Measurements from ENCODE around the gene FLNB.

FLNB gene

DNA sequence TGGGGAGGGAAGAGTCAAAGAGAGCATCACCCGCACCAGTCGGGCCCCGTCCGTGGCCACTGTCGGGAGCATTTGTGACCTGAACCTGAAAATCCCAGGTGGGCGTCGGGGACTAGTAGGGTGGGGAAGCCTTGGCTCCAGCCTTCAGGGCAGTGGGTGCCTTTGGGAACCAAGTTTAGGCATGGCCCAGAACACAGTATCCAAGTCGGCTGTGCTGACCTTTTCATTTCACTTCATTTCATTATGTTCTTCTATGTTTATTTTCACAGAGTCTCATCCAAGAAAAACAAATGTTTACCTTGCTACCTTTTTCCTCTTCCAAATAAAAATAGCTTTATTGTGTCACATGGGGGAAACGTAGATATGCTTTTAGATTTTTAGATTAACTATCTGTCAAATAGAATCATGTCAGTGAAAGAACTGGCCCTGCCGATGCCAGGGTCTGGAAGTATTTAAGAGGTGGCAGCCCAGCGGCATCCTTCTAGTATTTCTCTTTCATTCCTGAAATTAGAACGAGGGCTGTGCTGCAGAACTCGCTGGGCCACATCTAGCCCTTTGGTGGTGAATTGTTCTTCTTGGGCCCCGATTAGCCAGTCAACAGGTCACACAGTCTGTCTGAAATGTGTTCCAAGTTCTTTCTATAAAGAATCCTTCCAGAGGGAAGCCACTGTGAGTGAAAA is 142.0 kb downstream of the FLNB start:
- DNase-seq, result no peak

- DNase-seq, result no peak
Observed at GRCh38 chr3:58150810-58151199, 142.6 kb downstream of the FLNB start.

DNA sequence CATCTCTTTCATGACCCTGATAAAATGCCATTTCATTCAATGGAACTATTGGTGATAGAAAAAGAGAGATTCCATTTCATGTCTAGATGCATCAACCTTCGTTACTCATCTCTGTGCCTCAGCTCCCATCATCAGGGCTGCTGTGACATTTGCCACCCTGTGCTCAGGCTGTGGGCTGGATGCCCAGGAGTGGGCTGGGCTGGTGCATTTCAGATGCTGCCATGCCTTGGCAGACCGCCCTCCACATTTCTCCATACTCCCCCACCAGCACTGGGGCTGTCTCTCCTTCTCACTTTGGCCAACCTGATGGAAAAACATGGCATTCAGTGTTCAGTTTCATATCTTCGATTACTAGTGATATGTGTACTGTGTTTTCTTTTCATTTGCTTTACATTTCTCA is 143.4 kb downstream of the FLNB start:
- no peak for DNase-seq

DNA sequence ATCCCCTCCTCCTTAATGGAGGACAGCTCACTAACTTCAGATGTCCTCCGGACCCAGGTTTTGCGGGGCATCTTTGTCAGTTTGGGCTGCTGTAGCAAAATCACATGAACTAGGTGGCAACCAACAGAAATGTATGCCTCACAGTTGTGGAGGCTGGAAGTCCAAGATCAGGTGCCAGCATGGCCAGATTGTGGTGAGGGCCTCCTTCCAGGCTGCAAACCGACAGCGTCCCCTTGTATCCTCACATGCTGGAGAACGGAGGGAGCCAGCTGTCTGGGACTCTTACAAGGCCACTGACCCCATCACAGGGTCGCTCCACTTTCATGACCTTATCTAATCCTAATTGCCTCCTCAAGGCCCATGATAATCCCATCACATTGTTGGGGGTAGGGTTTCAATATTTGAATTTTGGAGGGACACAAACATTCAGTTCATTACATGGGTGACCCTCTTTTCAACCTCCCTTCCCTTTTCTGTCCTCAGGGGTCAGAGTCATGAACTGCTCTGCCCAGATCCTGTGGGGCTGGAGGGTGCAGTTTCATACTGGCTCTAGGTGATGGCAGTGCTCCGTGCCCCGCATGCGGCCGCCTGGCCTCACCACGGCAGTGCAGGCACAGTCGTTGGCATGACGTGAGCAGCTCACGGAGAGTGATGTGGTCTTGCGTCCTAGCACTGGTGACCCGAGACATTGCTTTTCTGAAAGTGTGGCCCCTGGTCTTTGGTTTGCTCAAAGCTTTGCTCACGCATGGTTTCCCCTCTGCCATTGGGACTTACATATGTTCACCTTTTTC is 144.2 kb downstream of the FLNB start:
- DNase-seq, result no peak

- DNase-seq, result no peak
Observed at GRCh38 chr3:58153371-58153770, 145.1 kb downstream of the FLNB start.

DNA sequence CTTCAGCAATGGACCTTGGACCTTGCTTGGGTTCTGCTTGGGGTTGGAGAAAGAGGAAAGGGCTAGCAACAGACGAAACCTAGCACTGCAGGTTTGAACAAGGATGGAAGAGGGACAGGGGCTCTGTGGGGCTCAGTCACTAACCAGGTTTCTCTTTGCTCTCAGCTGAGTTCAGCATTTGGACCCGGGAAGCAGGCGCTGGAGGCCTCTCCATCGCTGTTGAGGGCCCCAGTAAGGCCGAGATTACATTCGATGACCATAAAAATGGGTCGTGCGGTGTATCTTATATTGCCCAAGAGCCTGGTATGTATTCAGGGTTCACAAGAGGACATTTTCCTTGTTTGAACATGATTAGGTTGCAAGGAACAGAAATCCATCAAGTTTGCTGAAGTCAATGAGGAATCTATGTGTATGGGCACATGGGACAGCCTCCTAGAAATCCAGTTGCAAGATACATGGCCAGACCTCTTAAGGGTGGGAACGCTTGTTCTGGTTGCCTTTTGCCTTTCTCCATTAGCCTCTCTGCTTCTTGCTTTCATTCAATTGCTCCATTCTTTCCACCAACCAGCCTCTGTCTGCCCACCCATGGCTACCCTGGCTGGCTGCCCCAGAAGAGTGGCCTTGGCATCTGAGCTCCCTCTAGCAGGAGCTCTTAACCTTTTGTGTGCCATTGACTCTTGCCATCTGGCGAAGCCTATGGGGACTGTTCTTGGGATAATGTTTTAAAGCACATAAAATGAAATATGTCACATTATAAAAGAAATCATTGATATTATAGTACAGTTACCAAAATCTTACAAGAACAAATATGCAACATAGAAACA is 146.6 kb downstream of the FLNB start:
- no peak for DNase-seq

- DNase-seq, result no peak
Observed at GRCh38 chr3:58155838-58156237, 147.6 kb downstream of the FLNB start.

DNA sequence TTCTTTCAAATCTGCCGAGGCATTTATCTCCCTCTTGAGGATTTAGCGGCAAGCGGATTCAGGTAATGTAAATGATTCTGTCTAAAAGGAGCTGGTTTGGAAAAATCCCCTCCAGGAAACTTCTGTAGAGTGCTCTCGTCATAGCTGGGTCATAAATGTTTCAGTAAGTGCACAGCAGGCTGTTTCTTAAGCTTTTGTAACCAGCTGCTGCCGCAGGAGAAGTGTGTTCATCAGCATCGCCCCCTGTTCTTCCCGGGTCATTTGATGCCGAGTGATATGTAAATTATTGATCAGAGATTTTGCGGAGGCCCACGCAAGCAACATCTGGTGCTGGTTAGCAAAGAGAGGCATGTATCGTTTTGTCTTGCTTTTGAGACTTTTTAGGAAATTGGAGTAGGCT is 149.5 kb downstream of the FLNB start:
- no peak for DNase-seq

GRCh38 chr3:58158442-58159153 is 150.4 kb downstream of the FLNB start:
- no peak for DNase-seq

DNA sequence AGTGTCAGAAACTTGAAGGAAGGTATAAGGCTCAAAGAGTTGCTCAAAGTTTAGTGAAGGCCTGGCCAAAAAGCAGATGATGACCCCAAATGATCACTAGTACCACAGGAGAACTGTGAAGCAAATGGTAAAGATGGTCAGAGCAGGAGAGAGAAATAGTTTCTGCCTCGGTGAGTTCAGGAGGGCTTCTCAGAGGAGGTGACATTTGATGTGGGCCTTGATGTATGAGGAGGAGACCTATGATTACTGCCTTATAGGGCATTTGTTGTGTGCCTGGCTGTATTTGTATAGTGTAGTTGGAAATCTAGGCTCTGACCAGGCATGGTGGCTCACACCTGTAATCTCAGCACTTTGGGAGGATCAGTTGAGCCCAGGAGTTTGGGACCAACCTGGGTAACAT is 152.2 kb downstream of the FLNB start:
- DNase-seq, result no peak

GRCh38 chr3:58161435-58162398 is 153.5 kb downstream of the FLNB start:
- DNase-seq, result no peak

DNA sequence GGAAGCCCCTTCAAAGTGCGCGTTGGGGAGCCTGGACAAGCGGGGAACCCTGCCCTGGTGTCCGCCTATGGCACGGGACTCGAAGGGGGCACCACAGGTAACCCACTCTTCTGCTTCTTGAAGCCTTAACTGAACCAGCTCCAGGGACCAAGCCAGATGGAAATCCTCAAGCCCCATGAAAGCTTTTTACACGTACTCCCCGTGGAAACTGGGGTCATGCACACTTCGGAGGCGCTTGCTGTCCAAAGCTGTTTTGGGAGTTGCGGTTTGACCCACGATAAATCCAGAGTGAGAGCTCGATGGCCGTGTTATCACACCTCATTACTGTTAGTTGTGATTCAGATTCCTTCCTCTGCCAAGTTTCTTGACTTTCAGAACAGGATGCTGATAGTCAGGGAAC is 155.0 kb downstream of the FLNB start:
- no peak for DNase-seq

GRCh38 chr3:58164199-58164879 is 156.1 kb downstream of the FLNB start:
- DNase-seq, result no peak

- no peak for DNase-seq
Observed at GRCh38 chr3:58164906-58165821, 156.9 kb downstream of the FLNB start.

- DNase-seq, result peak; percentile 87
Observed at GRCh38 chr3:58167431-58168351, 159.5 kb downstream of the FLNB start.

GRCh38 chr3:58168498-58168897 is 160.3 kb downstream of the FLNB start:
- DNase-seq, result no peak

- DNase-seq, result no peak
Observed at GRCh38 chr3:58169371-58169770, 161.1 kb downstream of the FLNB start.

DNA sequence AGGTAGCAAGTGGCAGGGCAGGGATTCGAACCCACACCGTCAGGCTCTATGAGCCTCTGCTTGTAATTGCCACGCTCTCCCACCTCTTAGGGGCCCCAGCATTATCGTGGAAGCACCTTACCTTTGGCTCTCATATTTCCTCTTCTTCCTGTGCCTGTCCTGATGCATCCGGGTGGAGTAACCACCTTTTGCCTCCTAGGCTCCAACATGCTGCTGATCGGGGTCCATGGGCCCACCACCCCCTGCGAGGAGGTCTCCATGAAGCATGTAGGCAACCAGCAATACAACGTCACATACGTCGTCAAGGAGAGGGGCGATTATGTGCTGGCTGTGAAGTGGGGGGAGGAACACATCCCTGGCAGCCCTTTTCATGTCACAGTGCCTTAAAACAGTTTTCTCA is 162.2 kb downstream of the FLNB start:
- DNase-seq, result no peak

DNA sequence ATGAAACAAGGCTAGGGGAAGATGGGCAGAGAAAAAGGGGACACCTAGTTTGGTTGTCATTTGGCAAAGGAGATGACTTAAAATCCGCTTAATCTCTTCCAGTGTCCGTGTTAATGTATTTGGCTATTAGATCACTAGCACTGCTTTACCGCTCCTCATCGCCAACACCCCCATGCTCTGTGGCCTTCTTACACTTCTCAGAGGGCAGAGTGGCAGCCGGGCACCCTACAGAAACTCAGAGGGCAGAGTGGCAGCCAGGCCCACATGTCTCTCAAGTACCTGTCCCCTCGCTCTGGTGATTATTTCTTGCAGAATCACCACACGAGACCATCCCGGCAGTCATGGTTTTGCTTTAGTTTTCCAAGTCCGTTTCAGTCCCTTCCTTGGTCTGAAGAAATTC is 162.9 kb downstream of the FLNB start:
- DNase-seq, result no peak
